Measurements from ENCODE around the gene MRPL49.
"Not testable (repeated sequence)": the region's sequence is repeated elsewhere in the genome, so short reads cannot be mapped to it uniquely, and the experiment has no call there.

Gene MRPL49

DNA sequence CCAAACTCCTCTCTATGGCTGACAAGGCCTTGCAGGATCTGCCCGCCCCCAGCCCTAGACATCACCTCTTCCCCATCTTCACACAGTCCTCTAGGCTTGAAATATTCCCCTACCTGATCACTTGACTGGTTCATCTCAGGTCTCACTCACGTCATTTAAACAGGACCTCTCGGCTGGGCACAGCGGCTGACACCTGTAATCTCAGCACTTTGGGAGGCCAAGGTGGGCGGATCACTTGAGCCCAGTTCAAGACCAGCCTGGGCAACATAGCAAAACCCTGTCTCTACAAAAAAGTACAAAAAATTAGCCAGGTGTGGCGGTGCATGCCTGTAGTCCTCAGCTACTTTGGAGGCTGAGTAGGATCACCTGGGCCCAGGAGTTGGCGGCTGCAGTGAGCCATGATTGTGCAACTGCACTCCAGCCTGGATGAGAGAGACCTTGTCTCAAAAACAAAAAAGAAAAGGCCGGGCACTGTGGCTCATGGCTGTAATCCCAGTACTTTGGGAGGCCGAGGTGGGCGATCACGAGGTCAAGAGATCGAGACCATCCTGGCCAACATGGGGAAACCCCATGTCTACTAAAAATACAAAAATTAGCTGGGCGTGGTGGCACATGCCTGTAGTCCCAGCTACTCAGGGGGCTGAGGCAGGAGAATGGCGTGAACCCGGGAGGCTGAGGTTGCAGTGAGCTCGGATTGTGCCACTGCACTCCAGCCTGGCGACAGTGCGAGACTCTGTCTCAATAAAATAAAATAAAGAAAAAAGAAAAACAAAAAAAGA lies 3.0 kb upstream of the MRPL49 start:
- FAIRE-seq: not testable (repeated sequence)

GRCh38 chr11:65119670-65119995 lies 2.5 kb upstream of the MRPL49 start:
- FAIRE-seq: no peak

DNA sequence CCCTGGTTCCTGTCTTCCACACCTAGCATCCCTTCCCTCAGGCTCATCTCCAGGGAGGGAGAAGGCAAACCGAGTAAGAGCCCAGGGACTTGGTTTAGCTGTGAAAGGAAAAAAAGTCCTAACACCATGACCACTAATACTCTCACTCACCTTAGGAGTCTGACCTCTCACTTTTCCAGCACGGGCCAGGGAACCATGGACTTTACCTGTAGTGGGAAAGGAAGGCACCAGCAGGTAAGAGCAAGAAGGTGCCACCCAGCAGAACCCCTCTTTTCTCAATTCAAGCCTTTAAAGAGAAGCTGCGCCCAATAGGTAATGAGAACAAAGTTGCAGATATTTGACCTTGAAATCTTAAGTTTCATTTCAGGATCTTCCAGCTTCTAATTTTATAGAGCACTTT lies 1.3 kb upstream of the MRPL49 start:
- FAIRE-seq: no peak

DNA sequence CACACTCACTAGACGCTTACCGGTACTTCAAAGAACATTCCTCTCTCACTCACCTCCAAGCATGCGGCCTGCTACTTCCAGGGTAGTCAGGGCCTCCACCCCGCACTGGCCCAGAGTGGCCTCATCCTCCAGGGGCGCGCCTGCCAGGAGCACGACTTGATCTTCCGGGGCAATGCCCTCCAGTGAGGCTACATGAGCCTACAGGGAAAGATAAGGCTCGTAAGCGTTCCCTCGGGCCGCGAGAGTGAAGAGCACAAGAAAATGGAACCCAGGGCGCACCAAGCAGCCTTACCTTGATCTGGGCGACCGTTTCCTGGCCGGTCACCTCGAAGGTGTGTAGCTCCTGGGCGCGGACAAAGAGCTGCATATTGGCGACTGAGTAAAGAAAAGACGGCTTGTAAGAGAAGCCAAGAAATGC lies 665 bp upstream of the MRPL49 start:
- FAIRE-seq: no peak

DNA sequence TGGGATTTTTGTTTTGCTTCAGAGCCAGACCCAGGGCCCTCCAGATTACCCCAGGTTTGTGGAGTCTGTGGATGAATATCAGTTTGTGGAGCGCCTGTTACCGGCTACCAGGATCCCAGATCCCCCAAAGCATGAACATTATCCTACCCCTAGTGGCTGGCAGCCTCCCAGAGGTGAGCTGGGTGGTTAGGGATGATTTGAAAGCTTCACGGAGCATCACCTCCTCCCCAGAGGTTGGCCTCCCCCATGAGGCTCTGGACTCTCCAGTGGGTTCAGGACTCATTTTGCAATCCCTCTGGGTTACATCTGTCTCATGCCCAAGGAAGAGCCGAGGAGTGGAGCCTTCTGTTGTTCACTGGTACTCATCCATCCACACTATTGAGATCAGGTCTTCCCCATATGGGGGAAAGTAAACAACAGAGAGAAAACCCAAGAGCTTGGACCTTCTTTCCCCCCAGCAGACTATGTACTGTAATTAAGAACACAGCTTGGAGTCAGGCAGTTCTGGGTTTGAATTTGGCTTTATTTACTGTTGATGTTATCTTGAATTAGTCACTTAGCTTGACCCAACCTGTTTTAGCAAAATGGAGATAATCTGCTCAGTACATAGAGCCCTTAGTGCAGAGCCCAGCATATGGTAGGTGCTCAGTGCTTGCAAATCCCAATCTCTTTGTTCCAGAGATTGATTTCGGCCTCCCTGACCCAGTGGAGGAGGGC lies 2.5 kb downstream of the MRPL49 start:
- no peak for FAIRE-seq

- FAIRE-seq: no peak
Observed at GRCh38 chr11:65125197-65126056, 3.3 kb downstream of the MRPL49 start.

DNA sequence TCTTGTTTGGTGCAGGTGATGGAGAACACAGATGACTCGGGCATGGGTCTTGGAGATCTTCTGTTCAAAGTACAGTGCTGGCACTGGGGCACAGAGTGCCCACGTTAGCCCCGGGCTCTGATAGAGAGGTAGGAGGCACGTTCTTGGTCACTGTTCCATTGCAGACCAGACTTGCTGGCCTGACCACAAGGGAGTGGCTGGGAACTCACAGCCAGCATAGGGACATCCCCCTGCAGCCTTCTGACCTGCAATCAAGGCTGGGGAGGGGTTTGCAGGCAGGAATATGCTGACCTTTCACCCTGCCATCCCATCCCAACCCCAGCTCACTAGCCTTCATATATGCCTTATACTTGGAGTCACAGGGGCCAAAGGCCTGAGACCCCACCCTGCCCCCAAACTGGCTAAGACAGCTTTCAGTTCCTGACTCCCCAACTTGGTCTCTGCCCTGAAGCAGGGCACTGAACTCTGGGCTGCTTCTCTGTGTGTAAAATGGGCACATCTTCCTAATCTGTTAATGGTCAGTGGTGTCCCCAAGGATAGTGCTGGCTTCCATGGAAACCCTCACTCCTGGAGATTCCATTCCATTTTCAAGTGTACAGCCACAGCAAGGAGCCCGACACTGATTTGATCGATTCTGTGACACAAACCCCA lies 4.6 kb downstream of the MRPL49 start:
- FAIRE-seq: no peak

GRCh38 chr11:65127473-65128181 lies 5.5 kb downstream of the MRPL49 start:
- FAIRE-seq: no peak

DNA sequence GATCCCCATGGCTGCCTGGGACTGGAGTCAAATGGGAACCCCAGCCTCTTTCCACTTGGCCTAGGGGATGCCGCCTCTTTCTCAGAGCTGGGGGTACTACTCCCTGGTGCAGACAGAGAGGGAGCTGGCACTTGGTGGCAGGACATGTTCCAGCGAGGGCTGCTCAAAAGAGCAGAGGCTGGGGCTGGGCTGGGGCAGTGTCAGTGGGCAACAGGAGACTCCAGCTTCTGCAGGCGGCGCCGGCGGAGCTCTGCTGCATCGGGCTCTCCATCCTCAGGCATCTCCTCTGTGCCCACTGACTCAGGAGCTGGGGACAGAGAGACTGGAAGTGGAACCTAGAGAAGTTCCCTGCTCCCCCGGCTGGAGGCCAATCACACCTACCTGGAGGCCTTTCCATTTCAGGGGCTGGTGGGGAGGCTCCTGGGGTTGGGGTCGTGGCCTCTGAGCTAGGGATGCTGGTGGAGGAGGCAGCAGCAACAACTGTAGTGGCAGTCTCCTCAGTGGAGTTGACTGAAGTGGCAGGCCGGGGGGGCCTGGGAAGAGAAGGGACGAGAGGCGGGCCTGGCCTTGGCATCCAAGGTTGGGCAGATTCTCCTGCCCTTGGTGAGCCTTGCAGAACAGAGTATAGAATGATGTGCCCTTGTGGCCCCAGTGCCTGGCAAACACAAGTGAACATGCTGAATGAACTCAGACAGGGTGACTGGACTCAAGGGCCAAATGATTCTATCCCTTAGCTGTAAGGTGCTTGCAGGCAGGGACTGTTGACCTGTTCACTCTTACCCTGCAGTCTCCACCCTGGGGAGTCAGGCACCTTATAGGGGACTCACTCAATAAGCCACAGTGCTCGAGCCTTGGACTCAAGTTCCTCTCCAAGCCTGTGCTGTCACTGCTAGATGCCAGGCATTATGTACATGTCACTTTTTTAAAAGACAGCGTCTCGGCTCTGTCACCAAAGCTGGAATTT lies 6.3 kb downstream of the MRPL49 start:
- FAIRE-seq: no peak

DNA sequence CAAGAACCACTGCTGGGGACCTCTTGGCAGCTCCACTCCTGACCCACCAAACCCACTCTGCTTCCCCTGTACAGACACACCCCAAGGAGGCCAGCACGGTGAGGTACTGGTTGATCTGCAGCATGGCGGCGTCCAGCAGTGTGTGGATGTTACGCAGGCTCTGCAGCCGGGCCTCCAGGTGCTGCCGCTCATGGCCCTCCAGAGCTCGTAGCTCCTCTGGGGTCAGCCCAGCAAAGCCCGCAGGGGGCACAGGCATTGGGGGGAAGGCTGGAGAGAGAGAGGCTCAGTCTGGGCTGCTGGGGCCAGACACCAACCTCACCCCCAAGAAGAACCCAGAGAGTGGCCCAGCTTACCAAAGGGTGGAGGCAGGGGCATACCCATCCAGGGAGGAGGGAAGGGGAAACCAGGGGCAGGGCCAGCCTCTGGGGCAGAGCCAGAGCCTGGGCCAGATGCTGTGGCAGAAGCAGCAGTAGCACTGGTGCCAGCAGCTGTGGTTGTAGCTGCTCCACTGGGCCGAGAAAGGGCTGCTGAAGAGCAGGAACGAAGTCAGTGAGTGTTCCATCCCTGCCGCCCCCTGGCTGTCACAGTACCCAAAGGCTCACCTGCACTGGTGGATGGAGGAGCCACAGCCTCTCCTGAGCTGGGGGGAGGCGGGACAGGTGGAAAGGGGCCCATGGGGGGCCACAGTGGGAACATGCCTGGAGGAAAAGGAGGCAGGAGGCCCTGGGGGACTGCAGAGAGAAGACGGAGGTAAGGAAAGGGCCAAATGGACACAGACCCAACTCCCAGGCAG lies 7.7 kb downstream of the MRPL49 start:
- FAIRE-seq: no peak

DNA sequence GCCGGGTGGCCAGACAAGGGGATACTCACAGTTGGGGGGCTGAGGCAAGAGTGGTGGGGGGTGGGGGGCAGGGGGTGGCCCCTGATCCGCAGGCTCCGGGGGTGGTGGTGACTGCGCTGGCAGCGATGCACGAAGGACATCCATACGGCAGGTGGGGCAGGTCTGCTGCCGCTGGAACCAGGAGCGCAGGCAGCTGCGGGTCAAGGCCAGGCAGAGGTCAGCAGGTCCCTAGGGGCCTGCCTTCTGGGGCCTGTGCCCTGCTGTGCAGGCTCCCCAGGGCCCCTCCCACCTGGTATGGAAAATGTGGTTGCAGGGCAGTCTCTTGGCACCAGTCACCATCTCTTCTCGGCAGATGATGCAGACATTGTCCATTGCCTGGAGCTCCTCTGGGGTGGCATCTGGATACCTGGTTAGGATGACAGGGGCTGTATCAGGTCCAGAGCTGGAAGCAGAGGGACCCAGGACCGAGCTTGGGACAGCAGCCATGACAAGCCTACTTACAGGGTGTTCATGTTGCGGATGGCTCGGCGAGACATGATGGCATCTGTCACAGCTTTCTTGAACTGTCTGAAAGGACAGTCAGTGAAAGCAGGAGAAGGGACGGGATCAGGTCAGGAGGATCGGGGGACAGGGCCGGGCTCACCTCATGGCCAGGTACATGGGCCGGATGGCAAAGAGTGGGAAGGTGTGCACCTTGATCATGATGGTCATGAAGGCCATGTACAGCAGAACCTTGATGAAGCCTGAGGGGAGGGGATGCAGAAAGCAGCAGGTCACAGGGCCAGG lies 8.7 kb downstream of the MRPL49 start:
- FAIRE-seq: no peak

DNA sequence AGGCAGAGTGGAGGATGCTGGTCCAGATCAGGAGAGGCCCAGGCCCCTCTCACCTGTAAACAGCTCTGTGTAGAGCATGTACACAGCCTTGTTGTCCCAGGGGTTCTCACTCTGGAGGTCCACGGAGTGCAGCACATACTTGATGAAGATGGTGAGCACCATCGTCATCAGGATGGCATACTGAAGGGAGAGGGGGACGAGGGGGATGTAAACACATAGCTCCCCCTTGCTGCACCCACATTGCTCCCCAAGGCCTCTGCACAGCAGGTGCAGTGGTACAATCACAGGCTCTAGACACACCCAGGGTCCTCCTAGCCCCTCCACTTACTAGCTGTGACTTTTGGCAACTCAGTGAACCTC lies 9.3 kb downstream of the MRPL49 start:
- no peak for FAIRE-seq

GRCh38 chr11:65131895-65132237 lies 9.7 kb downstream of the MRPL49 start:
- no peak for FAIRE-seq

- FAIRE-seq: no peak
Observed at GRCh38 chr11:65132238-65132987, 10.3 kb downstream of the MRPL49 start.

DNA sequence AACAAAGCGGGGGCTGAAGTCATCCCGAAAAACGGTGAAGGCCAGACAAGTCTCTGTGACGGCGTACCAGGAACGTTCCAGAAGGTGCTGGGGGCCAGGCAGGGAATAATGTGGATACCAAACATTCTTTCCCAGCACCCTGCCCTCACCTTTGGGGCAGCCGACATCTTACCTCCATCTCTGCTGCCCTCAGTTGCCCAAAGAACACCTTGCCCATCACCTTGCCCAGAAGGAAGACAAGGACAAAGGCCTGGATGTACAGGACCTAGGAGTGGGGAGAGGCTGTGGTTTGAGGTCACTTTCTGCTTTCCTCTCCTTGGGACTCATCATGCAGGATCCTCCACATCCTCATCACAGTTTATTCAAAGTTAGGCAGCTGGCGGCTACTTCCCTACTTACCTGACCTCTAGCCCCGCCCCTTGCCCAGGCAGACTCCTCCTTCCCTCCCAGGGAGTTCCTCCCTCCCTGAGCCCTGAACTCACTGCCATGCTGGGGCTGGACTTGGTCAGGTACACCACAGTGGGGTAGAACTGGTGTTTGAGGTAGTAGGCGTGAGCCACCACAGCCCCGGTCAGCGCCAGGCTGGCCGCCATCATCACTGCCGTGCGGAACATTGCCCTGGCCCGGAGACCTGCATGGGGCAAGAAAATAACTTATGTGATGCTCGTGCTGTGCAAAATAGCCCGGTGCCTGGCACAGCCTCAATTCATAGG lies 11.0 kb downstream of the MRPL49 start:
- FAIRE-seq: no peak

DNA sequence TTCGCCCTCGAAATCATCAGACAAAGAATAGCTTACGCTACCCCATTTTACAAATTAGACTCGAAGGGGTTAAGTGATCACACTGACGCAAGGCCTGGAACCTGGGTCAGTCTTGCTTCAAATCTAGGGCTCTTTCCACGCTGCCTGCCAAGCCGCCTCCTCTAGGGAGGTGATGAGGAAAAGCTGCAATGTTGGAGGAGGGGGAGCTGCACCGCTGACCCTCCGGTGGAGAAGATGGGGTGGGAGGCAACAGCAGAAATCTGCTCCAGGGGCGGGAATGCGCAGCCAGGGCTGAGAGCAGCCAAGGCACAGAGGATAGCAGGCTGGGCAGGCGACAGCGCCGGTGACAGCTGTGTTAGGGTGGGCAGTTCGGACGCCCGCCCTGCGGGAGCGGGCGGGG lies 11.6 kb downstream of the MRPL49 start:
- FAIRE-seq: no peak

DNA sequence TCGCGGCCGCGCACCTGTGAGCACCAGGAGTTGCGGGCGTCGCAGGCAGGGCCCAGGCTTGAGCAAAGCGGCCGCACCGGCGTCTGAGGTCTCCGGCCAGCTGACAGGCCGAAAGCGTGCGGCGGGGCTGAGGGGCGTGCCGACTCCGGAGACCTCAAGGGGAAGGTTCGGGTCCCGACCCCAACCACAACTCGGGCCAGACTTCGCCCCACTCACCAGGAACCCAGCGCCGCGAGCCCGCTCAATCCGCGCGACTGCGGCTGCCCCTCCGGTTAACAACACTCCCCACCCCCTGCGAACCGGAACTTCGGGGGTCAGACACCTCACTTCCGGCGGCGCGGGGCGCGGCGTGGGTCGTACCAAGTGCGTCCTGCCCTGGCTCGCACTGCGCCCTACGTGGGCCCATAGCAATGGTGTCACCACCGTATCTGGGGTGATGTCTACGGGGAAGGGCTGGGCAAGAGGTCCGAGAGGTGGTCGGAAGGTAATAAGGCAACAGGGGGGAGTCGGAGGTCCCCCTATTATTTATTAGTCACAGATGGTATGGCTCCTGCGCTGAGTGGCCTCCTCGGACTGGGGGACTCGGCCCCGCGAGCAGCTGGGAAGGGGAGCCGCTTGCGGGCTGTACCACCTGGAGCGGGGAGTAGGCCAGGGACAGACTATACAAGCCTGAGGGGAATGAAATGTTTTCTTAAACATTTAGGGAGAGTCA lies 12.3 kb downstream of the MRPL49 start, which contains the start of gene SYVN1:
Gene SYVN1 (minus strand): TSS at position 280 of the 712 bp plus-strand sequence. CDS start 918 bp downstream, outside the sequence.
- no peak for FAIRE-seq

Data from TTC549 (cell line).